Activated CD4-positive, alpha-beta memory T cell treated with anti-CD3 and anti-CD28 coated beads for 36 hours (primary cell): ENCODE measurements around the gene SNAI1. TPM values are rescaled to one million over a fixed set of nuclear protein-coding genes. Genes with fewer than 3 reads are reported as not detected.
"Not testable (repeated sequence)": the region's sequence is repeated elsewhere in the genome, so short reads cannot be mapped to it uniquely, and the experiment has no call there.

Experiments
- CTCF ChIA-PET: fragments of 350-600 bp; sonication (Branson Sonifier 250); formaldehyde crosslinking; loops from one replicate; lab custom pipeline; 2021; ENCODE audit warnings: antibody characterized with exemption, inconsistent platforms; lab: Charles Lee
- POLR2A ChIA-PET: fragments of 350-600 bp; sonication (Branson Sonifier 250); formaldehyde crosslinking; loops from one replicate; lab custom pipeline; 2021; ENCODE audit warnings: antibody characterized with exemption; lab: Charles Lee
- DNase-seq: peaks from one replicate; pipeline ENCODE4 v3.0.0-alpha.2; 2020
- H3K27ac Mint-ChIP-seq: one replicate; pipeline ENCODE4 v1.8.0; 2021; ENCODE audit warnings: mixed read lengths
- H3K27me3 Mint-ChIP-seq: one replicate; pipeline ENCODE4 v1.8.0; 2021; ENCODE audit warnings: mixed read lengths
- H3K36me3 Mint-ChIP-seq: one replicate; pipeline ENCODE4 v1.8.0; 2021; ENCODE audit warnings: mixed read lengths
- H3K4me1 Mint-ChIP-seq: one replicate; pipeline ENCODE4 v1.8.0; 2021; ENCODE audit warnings: low read depth, mixed read lengths
- H3K4me3 Mint-ChIP-seq: one replicate; pipeline ENCODE4 v1.8.0; 2021; ENCODE audit warnings: mild to moderate bottlenecking, mixed read lengths
- H3K9me3 Mint-ChIP-seq: one replicate; pipeline ENCODE4 v1.8.0; 2021; ENCODE audit warnings: mixed read lengths
- intact Hi-C: fragments of 100-400 bp; cut with micrococcal nuclease; formaldehyde crosslinking; loops from one replicate; pipeline ENCODE4 v1.15.1; 2023
- total RNA-seq, 2 experiments: library from RNA; stranded (reverse); gene quantifications; one replicate each; pipeline ENCODE4 v1.2.3, GENCODE V29; 2021

The SNAI1 gene
- total RNA-seq, 2 experiments from 2014 or later: 0.27 TPM; not detected in 1

DNA sequence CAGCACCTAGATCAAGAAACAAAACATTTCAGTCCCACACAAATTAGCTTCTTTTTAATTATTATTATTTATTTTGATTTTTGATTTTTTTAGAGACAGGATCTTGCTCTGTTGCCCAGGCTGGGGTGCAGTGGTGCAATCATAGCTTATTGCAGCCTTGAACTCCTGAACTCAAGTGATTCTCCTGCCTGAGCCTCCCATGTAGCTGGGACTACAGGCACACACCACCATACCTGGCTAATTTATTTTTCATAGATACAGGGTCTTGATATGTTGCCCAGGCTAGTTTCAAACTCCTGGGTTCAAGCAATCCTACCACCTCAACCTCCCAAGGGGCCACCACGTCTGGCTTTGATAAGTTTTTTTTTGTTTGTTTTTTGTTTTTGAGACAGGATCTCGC is 24.6 kb downstream of the SNAI1 start:
- Mint-ChIP-seq H3K36me3 (no peaks in the 10 kb centered on the region), H3K9me3 (no peaks in the 10 kb centered on the region), H3K27me3 (peaks cover 13% of the 10 kb centered on the region), H3K27ac (no peak overlapping the region), H3K4me1 (peaks cover 5% of the 10 kb centered on the region), H3K4me3 (no peak overlapping the region)
- intact Hi-C loops: no loop called here
- DNase-seq: no peak
- ChIA-PET POLR2A (no interaction called here), CTCF (interaction anchor here (0.6 to 1.0 kb wide), 3 partner anchors 32 to 64 kb away, joined by 3 to 4 read pairs (median 3); no protein-coding TSS in a partner anchor)

DNA sequence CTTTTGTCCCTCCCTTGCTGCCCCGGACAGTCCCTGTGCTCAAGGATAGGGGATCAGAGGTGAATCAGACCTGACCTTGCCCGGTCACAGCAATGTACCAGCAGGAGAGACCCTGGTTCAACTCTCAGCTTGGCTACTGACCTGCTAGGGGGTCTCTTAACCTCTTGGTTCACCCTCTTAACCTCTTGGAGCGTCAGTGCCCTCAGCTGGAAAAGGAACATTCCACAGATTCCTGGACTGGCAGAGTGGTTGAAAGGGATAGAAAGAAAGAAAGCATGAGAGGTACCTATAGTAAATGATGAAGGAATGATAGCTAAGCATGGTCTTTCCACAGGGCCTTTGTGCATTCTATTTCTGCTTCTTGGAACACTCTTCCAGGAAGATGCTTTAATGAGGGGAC is 25.2 kb downstream of the SNAI1 start:
- H3K36me3 Mint-ChIP-seq: no peaks in the 10 kb centered on the region
- H3K27ac Mint-ChIP-seq: no peak overlapping the region
- H3K9me3 Mint-ChIP-seq: no peaks in the 10 kb centered on the region
- H3K4me1 Mint-ChIP-seq: peaks cover 6% of the 10 kb centered on the region
- DNase-seq: no peak
- peaks cover 13% of the 10 kb centered on the region for H3K27me3 Mint-ChIP-seq
- no peak overlapping the region for H3K4me3 Mint-ChIP-seq
- intact Hi-C loops: no loop called here
- CTCF ChIA-PET: no interaction called here
- POLR2A ChIA-PET: no interaction called here

DNA sequence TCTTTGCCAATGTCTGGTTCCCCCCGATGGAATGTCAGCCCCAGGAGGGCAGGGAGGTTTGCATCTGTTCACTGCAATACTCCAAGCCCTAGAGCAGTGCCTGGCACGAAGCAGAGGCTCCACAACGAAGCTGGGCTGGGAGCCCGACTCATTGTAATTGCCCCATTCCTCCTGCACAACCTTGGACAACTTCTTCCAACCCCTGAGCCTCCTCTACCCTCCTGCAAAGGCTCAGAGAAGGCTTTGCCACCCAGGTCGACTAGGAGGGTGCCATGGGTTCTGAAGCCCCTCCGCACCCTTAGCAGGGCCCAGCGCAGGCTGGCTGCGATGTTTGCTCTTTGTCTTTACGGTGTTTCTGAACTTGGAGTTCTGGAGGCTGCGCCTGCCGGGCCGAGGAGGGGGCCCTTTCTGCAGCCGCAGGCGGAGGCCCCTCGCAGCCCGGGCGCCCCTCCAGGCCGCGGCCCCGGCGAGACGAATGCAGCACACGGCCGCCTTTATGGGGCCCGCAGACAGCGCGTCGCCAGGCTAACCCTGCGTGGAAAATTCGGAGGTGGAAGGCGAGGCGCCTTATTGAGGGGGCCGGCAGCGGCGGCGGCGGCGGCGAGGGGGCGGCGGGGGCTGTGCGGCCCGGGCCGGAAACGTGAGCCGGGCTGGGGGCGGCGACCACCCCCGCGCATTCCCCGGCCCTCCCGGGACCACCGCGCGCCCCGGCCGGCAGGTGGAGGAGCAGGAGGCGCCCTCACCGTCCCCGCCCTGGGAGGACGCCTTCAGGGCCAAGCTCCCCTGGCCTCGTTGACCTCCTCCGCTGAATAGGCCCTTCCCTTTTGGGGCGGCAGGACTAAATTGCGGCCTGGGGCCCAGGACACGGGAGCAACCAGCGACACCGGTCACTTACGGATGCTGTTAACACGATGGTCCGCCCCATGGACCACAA is 27.0 kb downstream of the SNAI1 start:
- Mint-ChIP-seq H3K4me1 (peaks cover 3% of the 10 kb centered on the region), H3K36me3 (no peaks in the 10 kb centered on the region), H3K27ac (no peak overlapping the region), H3K9me3 (no peaks in the 10 kb centered on the region), H3K27me3 (peaks cover 8% of the 10 kb centered on the region), H3K4me3 (no peak overlapping the region)
- POLR2A ChIA-PET: no interaction called here
- DNase-seq: no peak
- intact Hi-C loops: no loop called here
- CTCF ChIA-PET: no interaction called here

DNA sequence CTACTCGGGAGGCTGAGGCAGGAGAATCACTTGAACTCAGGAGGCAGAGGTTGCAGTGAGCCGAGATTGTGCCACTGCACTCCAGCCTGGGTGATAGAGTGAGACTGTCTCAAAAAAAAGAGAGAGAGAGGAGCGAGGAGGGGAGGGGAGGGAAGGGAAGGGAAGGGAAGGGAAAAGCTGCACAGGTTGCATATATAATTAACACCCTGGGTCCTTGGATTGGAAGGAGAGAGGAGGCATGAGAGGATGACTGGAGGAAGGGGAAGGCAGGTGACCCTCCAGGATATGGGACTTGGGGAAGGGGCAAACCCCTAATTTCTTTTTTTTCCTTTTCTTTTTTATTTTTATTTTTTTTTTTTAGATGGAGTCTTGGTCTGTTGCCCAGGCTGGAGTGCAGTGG is 28.8 kb downstream of the SNAI1 start:
- CTCF ChIA-PET: interaction anchor here (1.1 kb wide), 1 partner anchor 60 kb away, joined by 3 read pairs; no protein-coding TSS in a partner anchor
- H3K9me3 Mint-ChIP-seq, H3K36me3 Mint-ChIP-seq, POLR2A ChIA-PET, H3K4me1 Mint-ChIP-seq, H3K27ac Mint-ChIP-seq, H3K4me3 Mint-ChIP-seq, intact Hi-C loops, H3K27me3 Mint-ChIP-seq, DNase-seq: not testable (repeated sequence)

DNA sequence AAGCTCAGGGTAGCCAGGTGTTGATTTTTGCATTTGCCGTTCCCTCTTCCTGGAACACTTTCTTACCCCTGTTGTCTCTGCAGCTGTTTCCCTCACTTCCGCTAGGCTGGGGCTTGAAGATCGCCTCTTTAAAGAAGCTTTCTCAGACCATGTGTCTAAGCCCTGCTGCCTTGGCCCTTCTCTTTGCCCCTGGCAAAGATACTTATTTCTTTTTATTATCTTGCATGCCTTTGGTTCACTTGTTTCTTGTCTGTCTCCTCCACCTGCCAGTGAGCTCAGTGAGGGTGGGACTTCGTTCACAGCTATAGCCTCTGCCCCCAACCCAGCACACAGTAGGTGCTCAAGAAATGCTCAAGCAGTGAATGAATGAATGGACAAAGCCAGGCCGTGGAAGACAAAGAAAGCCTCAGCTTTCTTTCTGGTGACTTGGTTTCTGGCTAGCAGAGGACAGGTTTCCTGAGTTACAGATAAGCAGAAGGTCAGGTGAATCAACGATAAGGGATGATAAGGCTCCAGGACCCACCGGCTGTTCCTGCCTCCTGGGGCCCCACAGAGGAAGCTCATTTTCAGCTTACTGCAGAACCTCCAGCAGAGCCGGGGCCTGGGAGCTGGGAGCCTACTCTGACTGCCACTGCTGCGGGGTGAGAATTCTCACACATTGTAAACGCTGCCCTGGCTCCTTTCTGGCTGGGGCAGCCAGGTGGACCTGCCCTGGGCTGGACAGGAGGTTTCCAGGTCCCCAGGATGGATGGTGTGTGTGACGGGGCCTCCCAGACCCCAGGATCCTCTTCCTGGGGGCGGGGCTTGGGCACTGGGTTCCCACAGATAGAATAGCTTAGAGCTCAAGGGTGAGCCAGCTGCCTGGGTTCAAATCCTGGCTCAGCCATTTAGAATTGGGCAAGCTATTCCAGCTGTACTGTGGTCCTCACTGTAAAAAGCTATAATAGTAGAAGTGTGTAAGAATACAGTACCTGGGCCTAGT is 29.8 kb downstream of the SNAI1 start:
- H3K4me3 Mint-ChIP-seq: no peak overlapping the region
- ChIA-PET CTCF (interaction anchor here (1.0 to 1.1 kb wide), 2 partner anchors 59 to 73 kb away, joined by 3 read pairs; no protein-coding TSS in a partner anchor), POLR2A (no interaction called here)
- DNase-seq: no peak
- no peak overlapping the region for H3K27ac Mint-ChIP-seq
- peaks cover 3% of the 10 kb centered on the region for H3K4me1 Mint-ChIP-seq
- H3K27me3 Mint-ChIP-seq: peaks cover 11% of the 10 kb centered on the region
- no peaks in the 10 kb centered on the region for H3K36me3 Mint-ChIP-seq
- intact Hi-C loops: no loop called here
- no peaks in the 10 kb centered on the region for H3K9me3 Mint-ChIP-seq

DNA sequence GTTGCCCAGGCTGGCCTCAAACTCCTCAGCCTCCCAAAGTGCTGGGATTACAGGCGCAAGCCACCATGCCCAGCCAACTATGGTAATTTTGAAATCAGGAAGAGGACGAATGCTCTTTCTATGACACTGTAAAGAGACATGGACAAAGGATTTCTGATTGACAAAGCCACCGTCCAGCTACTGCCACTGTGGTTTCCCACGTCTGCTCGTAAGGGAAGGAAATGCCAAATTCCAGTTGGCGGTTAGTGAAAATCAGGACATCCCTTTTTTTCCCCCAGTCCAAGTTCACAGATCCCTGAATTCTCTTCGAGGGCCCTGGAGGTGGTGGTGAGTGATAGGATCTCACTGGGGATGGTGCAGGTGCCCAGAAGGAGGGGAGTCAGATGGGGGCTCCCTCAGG is 31.2 kb downstream of the SNAI1 start:
- Mint-ChIP-seq H3K36me3 (no peaks in the 10 kb centered on the region), H3K27ac (no peak overlapping the region), H3K9me3 (no peaks in the 10 kb centered on the region), H3K27me3 (peaks cover 11% of the 10 kb centered on the region), H3K4me3 (no peak overlapping the region), H3K4me1 (peaks cover 3% of the 10 kb centered on the region)
- intact Hi-C loops: no loop called here
- no peak for DNase-seq
- CTCF ChIA-PET: no interaction called here
- POLR2A ChIA-PET: no interaction called here

DNA sequence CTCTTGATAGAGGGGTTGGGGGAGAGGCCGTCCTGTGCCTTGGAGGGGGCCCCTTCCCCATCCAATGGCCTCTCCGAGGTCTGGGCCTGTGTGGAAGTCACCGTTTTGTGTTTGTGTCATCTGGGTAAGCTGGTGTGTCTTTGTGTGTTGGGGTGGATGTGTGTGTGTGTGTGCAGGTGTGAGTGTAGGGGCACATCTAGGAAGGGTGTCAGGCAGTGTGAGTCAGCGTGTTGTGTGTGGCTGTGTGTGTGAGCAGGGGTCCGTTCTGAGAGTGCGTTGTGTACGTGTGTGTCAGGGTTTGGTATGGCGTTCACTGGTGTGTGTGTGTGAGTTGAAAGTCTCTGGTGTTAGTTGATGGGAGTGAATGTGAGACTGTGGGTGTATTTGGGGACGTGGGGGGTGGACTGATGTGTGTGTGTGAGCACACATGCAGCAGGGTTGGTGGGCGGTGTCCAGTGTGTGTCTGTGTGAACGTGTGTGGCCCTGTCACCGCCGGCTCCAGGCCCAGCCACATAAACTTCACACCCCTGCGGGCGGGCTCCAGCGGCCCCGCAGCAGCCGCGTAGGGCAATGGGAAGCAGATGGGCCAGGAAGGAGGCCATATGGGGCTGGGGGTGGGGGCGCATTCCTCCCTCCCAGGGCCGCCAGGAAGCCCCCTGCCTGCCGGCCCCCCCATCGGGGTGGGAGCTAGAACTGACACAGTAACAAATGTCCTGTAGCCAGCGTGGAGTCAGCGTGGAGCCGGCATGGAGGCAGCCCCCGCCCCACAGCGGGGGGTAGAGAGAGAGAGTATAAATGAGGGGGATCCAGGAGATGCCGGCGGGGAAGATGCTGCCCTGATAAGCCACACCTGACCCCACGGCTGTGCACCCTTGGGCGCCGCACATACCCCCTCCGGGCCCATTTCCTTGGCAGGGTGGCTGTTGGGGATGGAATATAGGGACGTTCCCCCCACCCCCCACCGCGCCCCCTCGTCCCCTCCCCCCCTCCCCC is 32.1 kb downstream of the SNAI1 start:
- no peak for DNase-seq
- ChIA-PET POLR2A (no interaction called here), CTCF (no interaction called here)
- Mint-ChIP-seq H3K4me3 (no peak overlapping the region), H3K27me3 (peaks cover 8% of the 10 kb centered on the region), H3K9me3 (no peaks in the 10 kb centered on the region), H3K27ac (no peak overlapping the region), H3K36me3 (no peaks in the 10 kb centered on the region), H3K4me1 (peaks cover 3% of the 10 kb centered on the region)
- intact Hi-C loops: no loop called here

DNA sequence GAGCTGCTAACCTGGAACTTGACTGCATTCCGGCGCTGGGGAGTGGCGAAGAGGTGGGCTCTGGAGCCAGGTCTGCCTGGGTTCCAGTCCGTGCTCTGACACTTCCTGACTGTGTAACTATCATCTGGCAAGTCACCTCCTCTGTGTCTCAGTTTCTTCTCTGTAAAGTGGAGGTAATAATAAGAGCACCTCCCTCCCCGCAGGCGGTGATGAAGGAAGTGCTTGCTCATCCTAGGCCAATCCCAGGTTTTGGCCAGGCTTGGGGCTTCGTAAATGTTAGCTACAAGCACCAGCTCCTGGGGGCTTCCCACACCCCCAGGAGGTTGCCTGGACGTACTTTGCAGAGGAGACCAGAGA is 32.8 kb downstream of the SNAI1 start:
- no peak overlapping the region for H3K4me3 Mint-ChIP-seq
- peaks cover 8% of the 10 kb centered on the region for H3K27me3 Mint-ChIP-seq
- H3K4me1 Mint-ChIP-seq: peaks cover 3% of the 10 kb centered on the region
- POLR2A ChIA-PET: no interaction called here
- intact Hi-C loops: no loop called here
- no peaks in the 10 kb centered on the region for H3K36me3 Mint-ChIP-seq
- no peak for DNase-seq
- CTCF ChIA-PET: interaction anchor here (1.6 kb wide), 1 partner anchor 56 kb away, joined by 4 read pairs; no protein-coding TSS in a partner anchor
- H3K9me3 Mint-ChIP-seq: no peaks in the 10 kb centered on the region
- no peak overlapping the region for H3K27ac Mint-ChIP-seq

DNA sequence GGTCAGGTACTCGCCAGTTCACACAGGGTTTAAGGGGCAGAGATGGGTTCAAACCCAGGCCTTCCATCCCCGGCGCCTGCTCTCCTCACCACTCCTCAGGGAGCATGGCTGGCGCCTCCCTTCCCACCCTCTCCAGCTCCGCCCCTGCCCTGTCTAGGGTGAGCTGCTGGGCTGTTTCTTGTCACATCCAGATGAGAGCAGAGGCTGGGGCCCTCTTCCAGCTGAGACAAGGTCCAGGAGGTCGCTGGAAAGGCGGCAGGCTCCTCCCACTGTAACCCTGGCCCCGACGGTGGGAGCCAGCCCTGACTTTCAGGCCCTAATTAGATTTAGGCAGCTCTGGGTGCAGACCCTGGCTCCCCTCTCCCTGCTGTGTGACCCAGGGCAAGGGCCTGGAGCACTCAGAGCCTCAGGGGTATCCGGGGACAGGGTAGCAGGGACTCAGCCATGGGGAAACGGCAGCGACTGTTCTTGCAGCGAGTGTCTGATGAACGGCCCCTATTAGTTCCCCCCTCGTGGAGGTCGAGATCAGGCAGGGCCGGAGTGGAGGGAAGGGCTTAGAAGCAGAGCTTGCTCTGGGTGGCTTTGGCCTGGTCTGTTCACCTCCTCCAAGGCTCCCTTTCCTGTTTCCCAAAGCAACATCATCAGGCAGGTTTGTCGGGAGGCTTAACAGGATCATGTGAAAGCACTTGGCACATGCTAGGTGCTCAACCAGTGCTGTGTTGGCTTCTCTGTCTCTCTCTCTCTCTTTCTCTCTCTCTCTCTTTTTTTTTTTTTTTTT is 33.4 kb downstream of the SNAI1 start:
- intact Hi-C loops: no loop called here
- no peaks in the 10 kb centered on the region for H3K9me3 Mint-ChIP-seq
- H3K27ac Mint-ChIP-seq: no peak overlapping the region
- CTCF ChIA-PET: interaction anchor here (1.6 kb wide), 1 partner anchor 55 kb away, joined by 4 read pairs; no protein-coding TSS in a partner anchor
- no peaks in the 10 kb centered on the region for H3K36me3 Mint-ChIP-seq
- POLR2A ChIA-PET: no interaction called here
- peaks cover 8% of the 10 kb centered on the region for H3K27me3 Mint-ChIP-seq
- H3K4me3 Mint-ChIP-seq: no peak overlapping the region
- peaks cover 3% of the 10 kb centered on the region for H3K4me1 Mint-ChIP-seq
- DNase-seq: no peak

DNA sequence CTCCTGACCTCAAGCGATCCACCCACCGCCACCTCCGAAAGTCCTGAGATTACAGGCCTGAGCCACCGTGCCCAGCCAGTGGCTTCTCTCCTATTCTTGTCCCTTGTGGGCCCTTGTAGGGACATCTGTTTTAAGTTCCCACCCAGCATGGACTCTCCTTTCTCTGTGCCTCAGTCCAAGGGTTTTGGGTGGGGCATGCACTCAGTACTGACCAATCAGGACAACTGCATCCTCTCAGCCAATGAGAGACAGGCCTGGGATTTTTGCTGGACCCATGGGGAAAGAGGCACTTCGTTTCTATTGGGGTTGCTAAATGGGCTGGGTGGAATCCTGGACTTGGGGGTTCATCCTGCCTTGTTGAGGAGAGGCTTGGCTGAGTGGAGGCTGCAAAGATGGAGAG is 34.4 kb downstream of the SNAI1 start:
- Mint-ChIP-seq H3K27me3 (peaks cover 8% of the 10 kb centered on the region), H3K27ac (no peak overlapping the region), H3K4me3 (no peak overlapping the region), H3K36me3 (no peaks in the 10 kb centered on the region), H3K9me3 (no peaks in the 10 kb centered on the region), H3K4me1 (peaks cover 3% of the 10 kb centered on the region)
- POLR2A ChIA-PET: no interaction called here
- DNase-seq: no peak
- intact Hi-C loops: no loop called here
- CTCF ChIA-PET: interaction anchor here (1.6 kb wide), 1 partner anchor 54 kb away, joined by 4 read pairs; no protein-coding TSS in a partner anchor
